ENCODE measurements around the gene HYPK.
"Not testable (repeated sequence)": the region's sequence is repeated elsewhere in the genome, so short reads cannot be mapped to it uniquely, and the experiment has no call there.

The HYPK gene

DNA sequence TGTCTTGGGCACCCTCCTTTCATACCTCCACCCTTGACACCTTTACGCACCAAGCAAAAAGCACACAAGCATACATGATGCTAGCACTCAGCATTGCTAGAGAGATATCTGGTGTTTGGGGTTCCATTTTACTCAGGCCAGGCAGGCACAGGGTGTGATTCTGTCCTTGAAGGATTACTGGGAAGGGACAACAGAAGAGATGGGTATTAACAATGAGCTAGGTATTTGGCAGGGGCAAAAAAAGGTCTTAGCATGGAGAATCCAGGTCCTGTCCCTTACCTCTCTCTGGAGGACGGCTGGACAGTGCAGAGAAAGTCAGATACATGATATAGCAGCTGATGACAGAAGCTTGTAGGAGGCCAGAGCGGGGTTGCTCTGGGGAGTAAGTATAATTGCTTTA is 3.8 kb upstream of the HYPK start:
- DNase-seq: no peak

DNA sequence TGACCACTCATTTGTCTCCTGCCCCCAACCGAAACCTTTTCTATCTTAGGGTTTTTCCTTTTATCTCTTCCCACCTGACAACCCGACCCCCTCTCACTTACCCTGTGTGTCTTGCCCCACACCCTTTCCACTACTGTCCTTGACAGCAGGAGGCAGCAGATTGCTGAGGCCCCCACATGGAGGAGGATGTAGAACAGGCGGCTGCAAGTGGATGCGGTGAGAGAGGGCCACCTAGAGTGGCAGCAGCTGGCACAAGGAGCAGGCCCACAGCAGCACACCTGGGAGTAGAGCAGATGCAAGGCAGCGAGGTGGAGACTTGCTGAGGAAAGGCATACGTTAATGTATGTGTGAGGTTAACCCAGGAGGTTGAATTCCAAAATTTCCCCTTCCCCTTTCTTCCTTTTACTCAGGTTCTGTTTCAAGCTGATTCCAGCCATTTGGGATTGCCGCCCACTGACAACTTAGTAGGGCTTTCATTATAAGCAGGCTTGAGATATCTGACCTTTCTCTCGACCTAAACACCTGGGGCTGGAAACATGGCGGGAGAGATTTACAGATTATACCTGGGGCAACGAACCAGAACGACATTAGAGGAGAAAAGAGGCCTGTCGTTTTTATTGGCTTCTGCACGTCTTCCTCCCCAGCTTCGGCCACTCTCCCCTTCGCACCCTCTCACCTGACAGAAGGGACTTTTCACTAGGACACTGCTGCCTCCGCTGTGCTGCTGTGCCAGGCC is 1.0 kb upstream of the HYPK start:
- no peak for DNase-seq

DNA sequence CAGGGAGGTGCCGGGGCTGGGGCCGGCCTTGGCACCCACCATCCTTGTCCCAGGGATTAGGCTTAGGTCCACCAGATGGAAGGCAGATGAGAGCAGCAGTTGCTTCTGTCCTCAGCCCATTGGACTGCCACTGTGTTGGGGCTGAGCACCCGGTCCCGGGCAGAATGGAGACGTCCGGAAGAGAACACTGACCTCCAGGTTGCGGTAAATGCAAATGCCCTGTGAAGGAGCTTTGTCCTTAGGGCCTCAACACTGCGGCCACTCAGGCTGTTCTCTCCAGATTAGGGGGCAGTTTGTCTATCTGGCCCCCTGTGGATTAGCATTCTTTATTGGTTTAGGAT is 484 bp upstream of the HYPK start, which contains the start of gene SERINC4:
TSS of gene SERINC4 (minus strand) at position 276 of the 341 bp plus-strand sequence. CDS start at position 42, 234 bp downstream.
- no peak for DNase-seq

DNA sequence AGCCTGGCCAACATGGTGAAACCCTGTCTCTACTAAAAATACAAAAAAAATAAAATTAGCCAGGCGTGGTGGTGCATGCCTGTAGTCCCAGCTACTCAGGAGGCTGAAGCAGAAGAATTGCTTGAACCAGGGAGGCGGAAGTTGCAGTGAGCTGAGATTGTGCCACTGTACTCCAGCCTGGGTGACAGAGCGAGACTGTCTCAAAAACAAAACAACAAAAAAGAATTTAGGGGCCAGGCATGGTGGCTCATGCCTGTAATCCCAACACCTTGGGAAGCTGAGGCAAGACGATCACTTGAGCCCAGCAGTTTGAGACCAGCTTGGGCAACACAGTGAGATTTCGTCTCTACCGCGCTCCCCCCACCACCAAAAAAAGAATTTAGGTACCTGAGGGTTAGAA is 2.3 kb downstream of the HYPK start:
- not testable (repeated sequence) for DNase-seq

DNA sequence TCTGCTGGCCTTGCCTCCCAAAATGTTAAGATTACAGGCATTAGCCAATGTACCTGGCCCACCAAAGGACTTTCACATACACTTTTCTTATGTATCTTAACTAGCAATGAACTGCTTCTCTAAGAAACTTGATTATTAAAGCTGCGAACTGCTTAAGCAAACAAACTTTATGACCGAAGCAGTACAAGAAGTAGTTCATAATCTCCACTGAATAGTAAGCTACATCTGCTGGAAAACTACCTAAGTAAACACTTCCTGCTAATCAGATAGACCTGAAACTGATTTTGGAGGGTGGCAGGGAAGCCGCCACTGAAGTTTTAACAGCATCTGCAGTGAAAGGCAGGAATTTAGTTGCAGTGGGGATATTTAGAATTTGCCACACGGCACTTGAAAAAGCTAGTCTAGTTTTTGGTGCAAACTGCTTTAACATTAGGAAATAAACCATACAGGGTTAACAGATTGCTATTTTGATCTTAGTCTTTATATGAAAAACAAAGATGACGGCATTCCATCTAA is 8.1 kb downstream of the HYPK start:
- DNase-seq: no peak

DNA sequence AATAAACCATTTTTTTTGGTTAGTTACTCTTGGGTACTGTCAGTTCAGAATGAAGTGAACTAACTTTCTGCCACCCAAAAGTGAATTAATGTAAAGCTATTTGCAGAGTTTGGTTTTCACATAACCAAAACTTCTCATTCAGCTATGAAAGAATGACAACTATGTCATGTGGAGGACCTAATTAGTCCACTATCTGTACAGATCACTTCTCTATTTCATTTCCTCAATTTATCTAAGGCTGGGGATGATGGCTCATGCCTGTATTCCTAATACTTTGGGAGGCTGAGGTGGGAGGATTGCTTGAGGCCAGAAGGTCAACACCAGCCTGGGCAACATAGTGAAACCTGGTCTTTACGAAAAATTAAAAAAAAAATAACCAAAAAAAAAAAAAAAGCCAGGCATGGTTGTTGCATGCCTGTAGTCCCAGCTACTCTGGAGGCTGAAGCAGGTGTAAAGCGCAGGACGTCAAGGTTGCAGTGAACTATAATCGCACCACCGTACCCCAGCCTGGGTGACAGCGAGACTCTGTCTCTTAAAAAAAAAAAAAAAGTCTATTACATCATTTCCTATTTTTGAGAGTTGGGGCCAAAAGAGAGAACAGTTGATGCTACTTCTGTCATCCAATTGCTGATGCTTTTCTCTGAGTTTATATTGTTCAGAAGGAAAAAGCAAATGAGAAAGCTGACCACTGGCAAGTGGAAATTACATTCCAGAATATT is 8.7 kb downstream of the HYPK start:
- no peak for DNase-seq

DNA sequence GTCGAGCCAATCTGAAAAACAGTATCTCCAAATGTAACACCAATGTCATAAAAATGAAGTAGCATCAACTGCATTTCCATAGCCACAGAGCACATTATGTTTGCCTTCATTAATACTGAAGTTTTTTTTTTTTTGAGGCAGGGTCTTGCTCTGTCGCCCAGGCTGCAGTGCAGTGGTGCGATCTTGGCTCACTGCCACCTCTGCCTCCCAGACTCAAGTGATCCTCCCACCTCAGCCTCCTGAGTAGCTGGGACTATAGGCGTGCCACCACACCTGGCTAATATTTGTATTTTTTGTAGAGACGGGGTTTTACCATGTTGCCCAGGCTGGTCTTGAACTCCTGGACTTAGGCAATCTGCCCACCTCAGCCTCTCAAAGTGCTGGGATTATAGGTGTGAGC is 14.7 kb downstream of the HYPK start:
- DNase-seq: not testable (repeated sequence)

DNA sequence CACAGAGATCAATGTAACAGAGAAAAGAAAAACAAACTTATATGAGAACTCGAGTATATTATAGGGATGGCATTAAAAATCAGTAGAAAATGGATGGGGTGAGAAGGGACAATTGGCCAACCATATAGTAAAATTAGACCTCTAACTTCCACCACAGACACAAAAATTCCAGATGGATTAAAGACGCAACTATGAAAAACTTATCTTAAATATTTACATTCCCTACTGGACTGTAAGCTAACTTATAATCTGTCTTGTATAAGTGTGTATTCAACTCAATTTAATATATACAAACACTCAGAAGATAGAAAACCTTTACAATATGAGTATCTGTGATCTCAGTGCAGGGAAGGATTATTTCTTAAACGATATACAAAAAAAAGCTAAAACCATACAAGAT is 21.1 kb downstream of the HYPK start:
- no peak for DNase-seq

DNA sequence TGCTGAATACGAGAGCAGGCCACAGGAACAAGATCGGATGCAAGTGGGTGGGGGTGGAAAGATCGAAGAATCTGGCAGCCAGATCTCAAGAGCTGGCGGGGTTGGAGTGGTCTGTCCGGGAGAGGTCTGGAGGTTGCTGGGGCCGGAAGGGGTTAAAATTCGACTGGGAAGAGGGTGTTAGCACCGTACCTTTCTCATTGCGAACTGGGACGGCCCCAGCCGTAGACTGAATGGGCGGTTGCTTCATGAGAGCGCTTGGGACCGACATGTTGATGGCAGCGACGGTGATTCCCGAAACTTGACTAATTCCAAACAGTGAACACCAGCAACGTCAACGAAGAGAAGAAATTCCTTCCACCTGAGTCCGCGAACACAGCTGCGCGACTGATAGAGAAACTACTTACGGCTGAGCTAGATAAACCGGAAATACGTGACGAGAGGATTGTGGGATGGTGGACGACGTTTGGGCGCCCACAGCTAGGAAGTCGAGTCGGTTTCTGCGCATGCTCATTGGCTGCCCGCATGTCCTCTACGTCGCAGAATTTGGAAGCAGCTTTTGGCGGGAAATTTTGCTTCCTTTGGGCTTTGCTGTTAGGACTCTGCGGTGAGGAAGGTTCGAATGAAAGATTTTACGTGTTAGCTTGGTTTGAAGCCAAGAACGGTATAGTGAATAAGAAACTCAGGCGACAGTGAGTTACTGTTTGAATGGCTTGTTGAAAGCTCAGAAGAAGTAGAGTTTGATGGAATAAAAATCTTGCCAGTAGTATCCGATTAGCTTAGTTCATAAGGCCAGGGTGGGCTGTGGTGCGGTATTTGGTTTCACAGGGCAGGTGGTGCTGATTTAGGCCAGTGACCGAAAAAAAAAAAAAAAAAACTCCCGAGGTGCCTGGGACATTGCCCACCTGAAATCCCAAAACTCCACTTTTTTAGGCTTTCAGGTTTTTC is 24.2 kb downstream of the HYPK start, which contains the start of gene MFAP1:
TSS of gene MFAP1 (minus strand) at position 389 of the 945 bp plus-strand sequence. CDS start at position 268, 121 bp downstream.
- peak; percentile 95 for DNase-seq

DNA sequence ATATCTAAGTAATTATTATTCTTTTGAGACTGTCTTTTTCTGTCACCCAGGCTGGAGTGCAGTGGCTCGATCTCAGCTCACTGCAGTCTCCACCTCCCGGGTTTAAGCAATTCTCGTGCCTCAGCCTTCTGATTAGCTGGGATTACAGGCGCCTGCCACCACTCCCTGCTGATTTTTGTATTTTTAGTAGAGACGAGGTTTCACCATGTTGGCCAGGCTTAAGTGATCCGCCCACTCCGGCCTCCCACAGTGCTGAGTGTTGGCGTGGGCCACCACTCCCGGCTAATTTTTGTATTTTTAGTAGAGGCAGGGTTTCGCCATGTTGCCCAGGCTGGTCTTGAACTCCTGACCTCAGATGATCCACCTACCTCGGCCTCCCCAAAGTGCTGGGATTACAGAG is 24.9 kb downstream of the HYPK start:
- DNase-seq: not testable (repeated sequence)

DNA sequence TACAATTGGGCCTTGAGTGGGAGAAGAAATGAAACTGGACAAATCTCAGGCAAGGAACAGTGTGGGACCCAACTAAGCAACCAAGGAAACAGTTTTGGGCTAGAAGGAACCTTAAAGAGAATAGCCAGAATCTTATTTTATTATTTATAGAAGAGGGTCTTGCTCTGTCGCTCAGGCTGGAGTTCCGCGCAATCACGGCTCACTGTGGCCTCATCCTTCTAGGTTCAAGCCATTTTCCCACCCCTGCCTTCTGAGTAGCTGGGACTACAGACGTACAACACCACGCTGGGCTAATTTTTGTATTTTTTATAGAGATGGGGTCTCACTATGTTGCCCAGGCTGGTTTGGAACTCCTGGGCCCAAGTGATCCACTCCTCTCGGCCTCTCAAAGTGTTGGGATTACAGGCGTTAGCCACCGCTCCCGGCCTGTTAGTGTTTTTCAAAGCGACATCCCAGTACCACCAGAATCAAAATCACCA is 25.7 kb downstream of the HYPK start:
- no peak for DNase-seq

DNA sequence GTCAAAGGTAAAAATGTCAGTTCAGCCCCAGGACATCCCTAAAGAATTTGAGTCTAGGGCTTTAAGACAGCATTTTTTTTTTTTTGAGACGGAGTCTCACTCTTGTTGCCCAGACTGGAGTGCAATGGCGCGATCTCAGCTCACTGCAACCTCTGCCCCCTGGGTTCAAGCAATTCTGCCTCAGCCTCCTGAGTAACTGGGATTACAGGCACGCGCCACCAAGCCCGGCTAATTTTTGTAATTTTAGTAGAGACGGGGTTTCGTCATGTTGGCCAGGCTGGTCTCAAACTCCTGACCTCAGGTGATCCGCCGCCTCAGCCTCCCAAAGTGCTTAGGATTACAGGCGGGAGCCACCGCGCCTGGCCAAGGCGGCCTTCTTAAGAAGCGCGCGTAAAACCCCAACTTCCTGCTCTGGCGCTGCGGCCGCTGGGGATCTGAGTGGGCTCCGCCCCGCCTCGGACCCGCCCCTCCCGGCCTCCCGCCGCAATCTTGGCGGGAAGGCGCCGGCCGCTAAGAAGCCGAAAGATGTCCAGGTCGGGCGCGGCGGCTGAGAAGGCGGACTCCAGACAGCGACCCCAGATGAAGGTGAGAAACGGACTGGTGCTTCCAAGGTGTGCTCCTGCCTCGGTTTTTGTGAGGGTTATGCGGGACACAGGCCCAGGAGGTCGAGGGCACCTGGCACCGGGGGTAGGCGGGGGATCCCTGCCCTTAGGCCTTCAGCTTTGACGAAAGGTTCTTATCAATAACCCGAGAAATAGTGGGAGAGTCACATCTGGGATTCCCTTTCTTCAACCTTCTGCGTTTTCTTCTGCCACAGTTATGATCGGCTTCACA is 26.3 kb downstream of the HYPK start, which contains the start of gene WDR76:
TSS of gene WDR76 (plus strand) at position 495 of the 834 bp plus-strand sequence. CDS start at position 526, 31 bp downstream.
- peak; percentile 76 for DNase-seq

DNA sequence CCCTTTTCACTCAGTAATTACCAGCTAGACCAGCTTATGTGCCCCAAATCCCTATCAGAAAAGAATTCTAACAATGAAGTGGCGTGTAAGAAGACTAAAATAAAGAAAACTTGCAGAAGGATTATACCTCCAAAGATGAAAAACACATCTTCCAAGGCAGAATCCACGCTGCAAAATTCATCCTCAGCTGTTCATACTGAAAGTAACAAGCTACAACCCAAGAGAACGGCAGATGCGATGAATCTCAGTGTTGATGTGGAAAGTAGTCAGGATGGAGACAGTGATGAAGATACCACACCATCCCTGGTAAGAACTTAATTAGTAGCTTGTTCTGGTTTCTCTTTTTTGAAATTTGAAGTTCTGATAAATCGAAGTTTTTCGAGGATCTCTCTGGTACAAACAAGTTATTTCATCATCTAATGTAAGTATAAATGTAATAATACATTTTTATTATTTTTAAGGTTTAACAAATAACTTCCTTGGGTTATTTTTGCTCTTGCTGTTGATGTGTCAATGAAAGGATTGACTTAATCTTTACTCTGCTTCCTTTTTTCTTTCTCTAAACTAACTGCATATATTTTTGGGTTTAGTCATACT is 27.8 kb downstream of the HYPK start:
- peak; percentile 21 for DNase-seq

DNA sequence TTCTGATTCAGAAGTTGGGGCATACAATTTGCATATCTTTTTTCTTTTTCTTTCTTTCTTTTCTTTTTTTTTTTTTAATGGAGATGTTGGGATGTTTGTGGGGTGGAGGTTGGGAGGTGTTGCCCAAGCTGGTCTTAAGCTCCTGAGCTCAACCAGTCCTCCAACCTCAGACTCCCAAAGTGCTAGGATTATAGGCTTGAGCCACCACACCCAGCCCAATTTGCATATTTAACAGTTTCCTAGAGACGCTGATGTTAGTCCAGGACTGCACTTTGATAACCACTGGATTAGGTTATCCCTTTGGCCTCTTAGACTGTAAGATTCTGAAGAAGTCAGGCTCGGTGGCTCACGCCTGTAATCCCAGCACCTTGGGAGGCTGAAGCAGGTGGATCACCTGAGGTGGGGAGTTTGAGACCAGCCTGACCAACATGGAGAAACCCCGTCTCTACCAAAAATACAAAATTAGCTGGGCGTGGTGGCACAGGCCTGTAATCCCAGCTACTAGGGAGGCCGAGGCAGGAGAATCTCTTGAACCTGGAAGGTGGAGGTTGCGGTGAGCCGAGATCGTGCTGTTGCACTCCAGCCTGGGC is 29.6 kb downstream of the HYPK start:
- DNase-seq: not testable (repeated sequence)

DNA sequence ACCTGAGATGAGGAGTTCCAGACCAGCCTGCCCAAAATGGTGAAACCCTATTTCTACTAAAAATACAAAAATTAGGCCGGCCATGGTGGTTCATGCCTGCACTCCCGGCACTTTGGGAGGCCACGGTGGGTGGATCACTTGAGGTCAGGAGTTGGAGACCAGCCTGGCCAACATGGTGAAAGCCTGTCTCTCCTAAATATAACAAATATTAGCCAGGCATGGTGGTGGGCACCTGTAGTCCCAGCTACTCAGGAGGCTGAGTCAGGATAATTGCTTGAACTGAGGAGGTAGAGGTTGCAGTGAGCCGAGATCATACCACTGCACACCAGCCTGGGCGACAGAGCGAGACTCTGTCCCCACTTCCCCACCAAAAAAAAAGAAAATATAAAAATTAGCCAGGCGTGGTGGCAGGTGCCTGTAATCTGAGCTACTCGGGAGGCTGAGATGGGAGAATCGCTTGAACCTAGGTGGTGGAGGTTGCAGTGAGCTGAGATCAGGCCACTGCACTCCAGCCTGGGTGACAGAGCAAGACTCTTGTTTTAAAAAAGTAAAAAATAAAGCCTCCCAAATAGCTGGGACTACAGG is 30.4 kb downstream of the HYPK start:
- DNase-seq: not testable (repeated sequence)

DNA sequence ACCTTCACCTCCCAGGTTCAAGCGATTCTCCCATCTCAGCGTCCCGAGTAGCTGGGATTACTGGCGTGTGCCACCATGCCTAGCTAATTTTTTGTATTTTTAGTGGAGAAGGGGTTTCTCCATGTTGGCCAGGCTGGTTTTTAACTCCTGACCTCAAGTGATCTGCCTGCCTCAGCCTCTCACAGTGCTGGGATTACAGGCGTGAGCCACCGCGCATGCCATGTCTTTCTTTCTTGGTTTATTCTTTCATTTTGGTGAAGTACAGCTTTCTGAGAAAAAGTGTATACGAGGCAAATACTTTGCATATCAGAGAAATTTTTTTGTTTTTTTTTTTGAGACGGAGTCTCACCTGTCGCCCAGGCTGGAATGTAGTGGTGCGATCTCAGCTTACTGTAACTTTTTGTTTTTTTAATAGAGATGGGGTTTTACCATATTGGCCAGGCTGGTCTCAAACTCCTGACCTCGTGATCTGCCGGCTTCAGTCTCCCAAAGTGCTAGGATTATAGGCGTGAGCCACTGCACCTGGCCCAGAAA is 31.2 kb downstream of the HYPK start:
- not testable (repeated sequence) for DNase-seq

DNA sequence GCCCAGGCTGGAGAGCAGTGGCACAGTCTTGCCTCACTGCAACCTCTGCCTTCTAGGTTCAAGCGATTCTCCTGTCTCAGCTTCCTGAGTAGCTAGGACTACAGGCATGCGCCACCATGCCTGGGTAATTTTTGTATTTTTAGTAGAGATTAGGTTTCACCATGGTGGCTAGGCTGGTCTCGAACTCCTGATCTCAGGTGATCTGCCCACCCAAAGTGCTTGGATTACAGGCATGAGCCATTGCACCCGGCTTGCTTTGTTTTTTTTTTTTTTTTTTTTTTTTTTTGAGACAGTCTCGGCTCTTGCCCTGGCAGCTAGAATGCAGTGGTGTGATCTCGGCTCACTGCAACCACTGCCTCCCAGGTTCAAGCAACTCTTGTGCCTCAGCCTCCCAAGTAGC is 32.1 kb downstream of the HYPK start:
- DNase-seq: not testable (repeated sequence)

DNA sequence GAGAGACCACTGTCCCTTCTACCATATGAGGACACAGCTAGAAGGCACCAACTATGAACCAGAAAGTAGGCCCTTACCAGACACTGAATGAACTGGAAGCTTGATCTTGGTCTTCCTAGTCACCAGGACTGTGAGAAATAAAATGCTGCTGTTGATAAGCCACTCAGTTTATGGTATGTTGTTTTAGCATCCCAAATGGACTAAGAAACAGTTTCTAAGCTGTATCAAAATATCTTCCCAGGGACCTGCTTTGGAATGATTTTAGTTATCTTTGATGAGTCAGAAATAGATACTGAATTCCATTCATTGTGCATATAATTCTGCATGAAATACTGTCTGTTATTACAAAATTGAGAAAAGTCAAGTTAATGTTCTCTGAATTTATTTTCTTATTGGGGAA is 45.0 kb downstream of the HYPK start:
- no peak for DNase-seq

DNA sequence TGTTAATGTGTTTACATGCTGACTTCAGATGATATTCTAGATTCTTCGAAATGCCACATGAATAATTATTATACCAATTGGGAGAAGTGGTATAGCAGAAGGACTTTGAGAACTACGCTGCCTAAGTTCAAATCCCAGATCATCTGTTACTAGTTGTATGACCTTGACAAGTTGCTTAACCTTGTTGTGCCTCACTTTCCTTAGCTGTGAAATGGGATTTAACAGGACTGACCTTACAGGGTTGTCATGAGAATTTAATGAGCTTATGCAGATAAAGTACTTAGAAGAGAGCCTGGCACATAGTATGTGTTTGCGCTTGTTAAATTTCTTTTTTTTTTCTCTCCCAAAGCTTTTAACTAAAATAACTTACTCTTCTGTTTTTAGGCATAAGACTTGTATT is 50.9 kb downstream of the HYPK start:
- no peak for DNase-seq

DNA sequence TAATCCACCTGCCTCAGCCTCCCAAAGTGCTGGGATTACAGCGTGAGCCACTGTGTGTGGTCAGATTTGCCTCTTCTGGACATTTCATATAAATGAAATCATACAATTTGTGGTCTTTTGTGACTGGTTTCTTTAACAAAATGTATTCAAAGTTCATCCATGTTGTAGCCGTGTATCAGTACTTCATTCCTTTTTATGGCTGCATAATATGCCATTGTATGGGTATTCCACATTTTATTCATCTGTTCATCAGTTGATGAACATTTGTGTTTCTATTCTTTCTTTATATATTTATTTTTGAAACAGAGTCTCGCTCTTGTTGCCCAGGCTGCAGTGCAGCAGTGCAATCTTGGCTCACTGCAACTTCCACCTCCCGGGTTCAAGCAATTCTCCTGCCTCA is 52.2 kb downstream of the HYPK start:
- no peak for DNase-seq
